ES-I3 (cell line): ENCODE results near the gene USP12.

ENCODE experiments used
- H3K36me3 ChIP-seq: 2 replicates; pipeline ENCODE4 v1.6.1; 2013; ENCODE audit warnings: mild to moderate bottlenecking, low read length, control low read depth, moderate library complexity; ENCODE audit not compliant: insufficient read depth
- H3K4me1 ChIP-seq: 2 replicates; pipeline ENCODE4 v1.6.1; 2013; ENCODE audit warnings: mild to moderate bottlenecking, control low read depth, low read length; ENCODE audit not compliant: insufficient read depth
- H3K9ac ChIP-seq: 2 replicates; pipeline ENCODE4 v1.6.1; 2013; ENCODE audit warnings: low read depth, mild to moderate bottlenecking, low read length, moderate library complexity
- H3K9me3 ChIP-seq: 2 replicates; pipeline ENCODE4 v1.6.1; 2013; ENCODE audit warnings: mild to moderate bottlenecking, low read length, moderate library complexity; ENCODE audit not compliant: control insufficient read depth, insufficient read depth

The USP12 gene

DNA sequence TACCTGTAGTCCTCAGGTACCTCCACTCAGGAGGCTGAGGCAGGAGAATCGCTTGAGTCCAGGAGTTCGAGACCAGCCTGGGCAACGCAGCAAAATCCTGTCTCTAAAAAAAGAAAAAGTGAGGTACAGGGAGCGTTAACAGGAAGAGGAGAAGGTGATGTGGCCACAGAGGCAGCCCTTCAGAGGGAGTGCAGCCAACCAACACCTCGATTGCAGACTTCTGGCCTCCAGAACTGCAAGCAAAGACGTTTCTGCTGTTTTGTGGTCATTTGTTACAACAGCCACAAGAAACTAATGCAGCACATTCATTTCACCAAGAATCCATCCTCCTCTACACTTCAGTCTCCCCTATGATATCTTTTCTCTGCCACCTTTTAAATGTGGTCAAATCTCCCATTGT lies 145.2 kb downstream of the USP12 start:
- H3K36me3 ChIP-seq: no peaks in the 10 kb centered on the region
- no peaks in the 10 kb centered on the region for H3K9me3 ChIP-seq
- H3K9ac ChIP-seq: no peak overlapping the region
- no peaks in the 10 kb centered on the region; the same call in 1 of the 2 replicates for H3K4me1 ChIP-seq

DNA sequence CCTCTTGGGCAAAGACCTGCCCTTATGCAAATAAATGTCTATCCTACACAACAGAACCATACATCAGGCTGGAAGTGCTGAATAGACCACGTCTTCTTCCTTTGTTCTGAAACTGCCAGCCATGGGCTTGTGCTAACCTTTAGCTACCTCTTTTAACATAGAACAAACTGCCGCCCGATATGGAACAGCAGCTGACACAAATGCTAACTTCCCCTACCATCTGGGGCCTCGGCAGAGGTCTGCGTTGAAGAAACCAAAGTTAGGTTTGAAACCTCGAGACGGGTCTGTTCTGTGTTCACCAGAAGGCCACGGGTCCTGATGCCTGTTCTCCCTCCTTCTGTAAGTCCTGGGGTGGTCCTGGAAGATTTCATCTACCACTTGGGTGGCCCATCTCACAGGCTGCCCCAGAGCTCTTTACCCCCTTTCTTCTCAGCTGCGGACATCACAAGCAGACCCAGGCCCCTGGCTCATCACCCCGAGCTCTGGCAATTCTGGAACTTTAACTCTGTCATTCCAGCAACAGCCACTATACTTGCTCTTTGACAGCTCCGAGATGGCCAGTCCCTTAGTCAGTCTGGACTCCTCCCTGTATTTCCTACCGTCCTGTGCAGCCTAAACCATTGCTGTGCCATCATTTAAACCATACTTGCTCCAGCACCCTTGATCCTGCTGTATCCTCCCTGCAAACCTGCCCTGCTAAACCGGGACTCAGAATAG lies 146.7 kb downstream of the USP12 start:
- no peaks in the 10 kb centered on the region for H3K9me3 ChIP-seq

DNA sequence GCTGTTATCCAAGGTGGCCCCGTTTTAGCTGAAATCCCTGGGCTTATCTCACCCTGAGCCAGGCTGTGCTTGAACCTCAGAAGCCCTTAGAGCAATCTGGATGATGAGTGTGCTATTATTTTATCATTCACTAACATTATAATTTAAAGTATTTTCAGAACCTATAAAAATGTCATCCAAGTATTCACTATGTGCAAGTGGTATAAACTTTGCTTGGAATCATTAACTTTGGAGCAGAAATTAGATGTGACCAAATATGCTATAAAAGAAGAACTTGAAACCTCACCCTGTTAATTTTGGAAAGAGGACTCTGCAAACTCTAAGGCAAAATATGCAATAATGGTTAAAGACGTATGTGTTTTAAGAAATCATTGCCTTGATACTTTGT lies 147.5 kb downstream of the USP12 start:
- Histone ChIP-seq H3K9me3 (no peaks in the 10 kb centered on the region), H3K36me3 (no peaks in the 10 kb centered on the region), H3K9ac (no peak overlapping the region), H3K4me1 (no peaks in the 10 kb centered on the region; the same call in 1 of the 2 replicates)

More for the DNA sequence above, 146.7 kb downstream of the USP12 start:
- no peaks in the 10 kb centered on the region for H3K36me3 ChIP-seq
- no peaks in the 10 kb centered on the region; the same call in 1 of the 2 replicates for H3K4me1 ChIP-seq
- H3K9ac ChIP-seq: no peak overlapping the region

DNA sequence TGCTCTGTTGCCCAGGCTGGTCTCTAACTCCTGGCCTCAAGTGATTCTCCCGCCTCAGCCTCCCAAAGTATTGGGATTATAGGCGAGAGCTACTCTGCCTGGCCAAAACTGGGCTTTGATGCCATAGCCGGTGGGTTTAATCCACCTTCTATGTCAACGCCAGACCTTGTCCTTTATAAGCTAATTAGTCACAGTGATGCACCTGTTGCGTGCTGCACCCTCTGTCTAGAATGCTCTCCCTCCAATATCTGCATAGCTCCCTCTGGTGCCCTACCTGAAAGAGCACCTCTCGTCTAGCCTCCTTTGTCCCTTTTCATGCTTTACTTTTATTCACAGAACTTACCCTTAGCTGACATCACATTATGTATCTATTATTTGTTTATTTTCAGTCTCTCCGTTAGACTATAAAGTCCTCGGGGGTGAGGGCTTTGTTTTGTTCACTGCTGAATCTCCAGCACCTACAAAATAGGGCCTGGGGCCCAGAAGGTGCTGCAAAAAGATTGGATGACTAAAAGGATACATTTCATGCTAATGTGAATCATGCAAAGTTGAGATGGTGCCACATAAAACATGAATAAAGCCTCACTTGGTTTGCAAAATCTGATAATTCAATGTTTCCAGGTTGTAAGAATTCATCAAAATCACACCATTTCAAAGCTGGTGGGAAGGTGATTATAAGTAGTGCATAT lies 148.1 kb downstream of the USP12 start:
- Histone ChIP-seq H3K36me3 (no peaks in the 10 kb centered on the region), H3K9ac (no peak overlapping the region), H3K4me1 (peaks cover 3% of the 10 kb centered on the region; the same call in 1 of the 2 replicates), H3K9me3 (no peaks in the 10 kb centered on the region)

DNA sequence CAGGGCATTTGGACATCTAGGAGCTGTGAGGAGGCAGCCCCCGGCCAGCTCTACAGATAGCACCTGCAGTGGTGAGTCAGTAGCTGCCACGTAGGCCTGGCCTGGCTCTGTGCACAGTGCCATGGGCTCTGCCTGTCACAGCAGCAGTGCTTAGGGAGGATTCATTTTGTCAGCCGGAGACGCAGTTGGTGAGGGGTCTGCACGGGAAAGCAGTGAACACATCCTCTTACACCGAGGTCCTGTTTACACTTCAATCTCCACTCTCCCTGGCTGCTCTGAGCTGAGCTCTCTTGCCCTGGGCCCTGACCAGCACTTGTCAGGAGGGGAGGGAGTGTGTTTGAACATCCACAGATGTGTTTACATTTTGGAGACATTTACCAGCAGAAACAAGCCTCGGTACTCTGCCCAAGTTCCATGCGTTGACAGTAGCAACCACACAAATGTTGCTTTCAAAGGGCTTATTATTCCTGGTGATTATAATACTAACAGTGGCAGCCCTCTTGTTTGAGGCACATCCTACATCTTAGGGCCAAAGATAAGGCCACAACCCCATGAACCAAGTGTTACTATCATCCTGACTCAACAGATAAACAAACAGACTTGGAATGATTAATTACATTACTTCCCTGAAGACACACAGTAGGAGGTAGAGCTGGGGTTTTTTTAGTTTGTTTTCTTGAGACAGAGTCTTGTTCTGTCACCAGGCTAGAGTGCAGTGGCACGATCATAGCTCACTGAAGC lies 148.9 kb downstream of the USP12 start:
- peaks cover 4% of the 10 kb centered on the region; the same call in 1 of the 2 replicates for H3K4me1 ChIP-seq
- no peaks in the 10 kb centered on the region for H3K9me3 ChIP-seq
- no peak overlapping the region for H3K9ac ChIP-seq
- H3K36me3 ChIP-seq: no peaks in the 10 kb centered on the region

DNA sequence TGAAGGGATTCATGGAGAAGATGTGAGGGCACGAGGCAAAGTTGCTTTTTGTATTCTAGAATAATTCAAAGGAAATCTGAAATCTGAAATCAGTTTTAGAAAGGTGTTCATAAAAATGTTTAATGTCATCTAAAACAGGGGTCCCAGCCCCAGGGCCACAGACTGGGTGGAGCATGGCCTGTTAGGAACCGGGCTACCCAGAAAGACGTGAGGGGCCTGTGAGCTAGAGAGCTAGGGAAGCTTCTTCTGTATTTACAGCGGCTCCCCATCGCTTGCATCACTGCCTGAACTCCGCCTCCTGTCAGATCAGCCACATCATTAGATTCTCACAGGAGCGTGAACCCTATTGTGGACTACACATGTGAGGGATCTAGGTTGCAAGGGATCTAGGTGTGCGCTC lies 151.2 kb downstream of the USP12 start:
- no peaks in the 10 kb centered on the region for H3K36me3 ChIP-seq
- H3K9ac ChIP-seq: no peak overlapping the region
- no peaks in the 10 kb centered on the region for H3K9me3 ChIP-seq
- H3K4me1 ChIP-seq: peaks cover 4% of the 10 kb centered on the region

DNA sequence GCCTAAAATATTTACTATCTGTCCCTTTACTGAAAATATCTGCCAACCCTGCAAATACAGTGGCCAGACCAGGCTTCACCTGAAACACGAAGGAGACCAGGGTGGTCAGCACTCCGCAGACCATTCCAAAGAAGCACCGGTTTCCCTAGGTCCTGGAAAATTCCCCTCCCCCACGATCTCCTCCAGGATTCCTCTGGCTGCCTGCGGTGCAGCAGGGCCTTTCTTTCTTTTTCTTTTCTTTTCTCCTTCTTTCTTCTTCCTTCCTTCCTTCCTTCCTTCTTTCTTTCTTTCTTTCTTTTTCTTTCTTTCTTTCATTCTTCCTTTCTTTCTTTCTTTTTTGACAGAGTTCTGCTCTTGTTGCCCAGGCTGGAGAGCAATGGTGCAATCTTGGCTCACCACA lies 152.7 kb downstream of the USP12 start:
- H3K9ac ChIP-seq: no peak overlapping the region
- no peaks in the 10 kb centered on the region for H3K36me3 ChIP-seq
- H3K4me1 ChIP-seq: peaks cover 4% of the 10 kb centered on the region
- H3K9me3 ChIP-seq: no peaks in the 10 kb centered on the region

DNA sequence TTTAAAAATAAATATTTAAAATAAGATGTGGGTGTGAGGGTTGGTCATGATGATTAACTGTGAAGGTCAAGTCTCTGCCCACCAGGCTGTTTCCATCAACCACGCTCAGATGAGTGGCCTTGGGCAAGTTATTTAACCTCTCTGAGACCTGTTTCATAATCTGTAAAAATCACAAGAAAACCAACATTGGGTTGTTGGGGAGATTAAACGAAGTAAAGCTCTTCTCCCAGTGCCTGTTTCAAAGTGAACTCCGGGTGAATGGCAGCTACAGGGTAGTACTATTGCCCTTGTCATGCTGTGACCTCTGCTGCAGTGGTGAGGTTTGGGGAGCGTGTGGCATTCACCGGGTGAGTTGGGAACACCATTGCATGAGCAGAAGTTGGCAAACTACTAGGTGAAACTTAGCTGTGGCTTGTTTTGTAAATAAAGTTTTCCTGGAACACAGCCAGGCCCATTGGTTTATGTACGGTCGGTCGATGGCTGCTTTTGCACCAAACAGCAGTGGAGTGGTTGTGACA lies 153.2 kb downstream of the USP12 start:
- Histone ChIP-seq H3K4me1 (peaks cover 4% of the 10 kb centered on the region), H3K9me3 (no peaks in the 10 kb centered on the region), H3K36me3 (no peaks in the 10 kb centered on the region), H3K9ac (no peak overlapping the region)

DNA sequence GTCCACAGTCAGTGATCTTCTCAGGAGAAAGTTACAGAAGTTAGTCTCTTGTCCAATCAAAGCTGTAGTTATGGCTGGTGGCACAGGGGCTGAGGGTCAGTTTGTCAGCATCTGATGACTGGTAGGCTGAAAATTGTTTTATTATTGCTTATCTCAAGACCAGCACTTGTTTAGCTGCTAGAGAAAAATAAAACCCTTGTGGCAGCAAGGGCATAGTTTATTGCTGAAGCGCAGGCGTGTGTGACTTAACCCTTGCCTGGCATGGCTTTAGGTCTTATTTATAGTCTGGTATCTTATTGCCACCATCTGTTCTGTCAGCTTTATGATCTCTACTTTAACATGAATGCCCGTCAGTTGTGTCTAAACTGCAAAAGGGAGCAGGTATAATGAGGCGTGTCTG lies 154.7 kb downstream of the USP12 start:
- Histone ChIP-seq H3K9me3 (no peaks in the 10 kb centered on the region), H3K9ac (no peak overlapping the region), H3K4me1 (peaks cover 4% of the 10 kb centered on the region), H3K36me3 (no peaks in the 10 kb centered on the region)
